ENCODE measurements around the gene DOK6.

DNA sequence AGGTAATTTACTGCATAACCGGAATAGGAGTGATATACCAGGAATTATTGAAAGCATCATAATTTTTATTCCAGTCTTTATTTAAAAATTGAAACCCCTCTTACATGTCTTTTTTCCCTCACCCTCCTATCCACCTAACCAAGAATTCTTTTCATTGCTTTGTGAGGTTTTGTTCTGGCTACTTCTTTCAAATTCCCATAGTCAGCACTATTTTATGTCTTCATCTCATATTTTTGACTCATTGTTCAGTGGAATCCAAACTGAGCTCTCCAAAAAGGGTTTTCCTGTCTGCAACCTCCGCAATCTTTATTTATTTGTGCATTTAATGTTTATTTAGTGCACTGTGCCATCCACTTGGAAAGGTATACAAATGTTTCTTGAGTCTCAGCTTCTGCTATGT, 128.5 kb downstream of the DOK6 start:
- TF ChIP-seq, protein P1, sequence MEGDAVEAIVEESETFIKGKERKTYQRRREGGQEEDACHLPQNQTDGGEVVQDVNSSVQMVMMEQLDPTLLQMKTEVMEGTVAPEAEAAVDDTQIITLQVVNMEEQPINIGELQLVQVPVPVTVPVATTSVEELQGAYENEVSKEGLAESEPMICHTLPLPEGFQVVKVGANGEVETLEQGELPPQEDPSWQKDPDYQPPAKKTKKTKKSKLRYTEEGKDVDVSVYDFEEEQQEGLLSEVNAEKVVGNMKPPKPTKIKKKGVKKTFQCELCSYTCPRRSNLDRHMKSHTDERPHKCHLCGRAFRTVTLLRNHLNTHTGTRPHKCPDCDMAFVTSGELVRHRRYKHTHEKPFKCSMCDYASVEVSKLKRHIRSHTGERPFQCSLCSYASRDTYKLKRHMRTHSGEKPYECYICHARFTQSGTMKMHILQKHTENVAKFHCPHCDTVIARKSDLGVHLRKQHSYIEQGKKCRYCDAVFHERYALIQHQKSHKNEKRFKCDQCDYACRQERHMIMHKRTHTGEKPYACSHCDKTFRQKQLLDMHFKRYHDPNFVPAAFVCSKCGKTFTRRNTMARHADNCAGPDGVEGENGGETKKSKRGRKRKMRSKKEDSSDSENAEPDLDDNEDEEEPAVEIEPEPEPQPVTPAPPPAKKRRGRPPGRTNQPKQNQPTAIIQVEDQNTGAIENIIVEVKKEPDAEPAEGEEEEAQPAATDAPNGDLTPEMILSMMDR (conservative IDR thresholded peaks at IDR 0.05; ENCODE audit: low read length): no peak
- no peak for TF ChIP-seq EZH2phosphoT487 (IDR thresholded peaks at IDR 0.05; ENCODE audit: borderline replicate concordance, low read depth, low read length)
